SK-N-SH treated with all-trans-retinoic acid at 6 μM for 48 hours (cell line): ENCODE results near the gene SFMBT2.
"Not testable (repeated sequence)": the region's sequence is repeated elsewhere in the genome, so short reads cannot be mapped to it uniquely, and the experiment has no call there.

Experiments
- ARNTL ChIP-seq: fragments of 450-650 bp; formaldehyde crosslinking; IDR thresholded peaks from 2 replicates; pipeline ENCODE4 v1.5.0; 2020; ENCODE audit warnings: low read depth, mild to moderate bottlenecking, moderate library complexity, borderline replicate concordance
- CSRNP3 ChIP-seq: fragments of 250-450 bp; sonication (Bioruptor Pico); IDR thresholded peaks from 2 replicates; pipeline ENCODE4 v1.5.1; 2021; ENCODE audit warnings: mild to moderate bottlenecking, moderate library complexity
- PATZ1 ChIP-seq: fragments of 250-450 bp; sonication (Bioruptor Pico); IDR thresholded peaks from 2 replicates; pipeline ENCODE4 v1.8.0; 2020; ENCODE audit warnings: mild to moderate bottlenecking, moderate library complexity, borderline replicate concordance
- TOX ChIP-seq: fragments of 250-450 bp; sonication (Bioruptor Pico); IDR thresholded peaks from 2 replicates; pipeline ENCODE4 v1.8.0; 2021; ENCODE audit warnings: mild to moderate bottlenecking, moderate library complexity, borderline replicate concordance
- ZFP3 ChIP-seq: fragments of 250-450 bp; sonication (Bioruptor Pico); IDR thresholded peaks from 2 replicates; pipeline ENCODE4 v1.5.0; 2020; ENCODE audit warnings: mild to moderate bottlenecking, moderate library complexity
- ZFP30 ChIP-seq: fragments of 450-650 bp; formaldehyde crosslinking; IDR thresholded peaks from 2 replicates; pipeline ENCODE4 v1.5.0; 2022; ENCODE audit warnings: mild to moderate bottlenecking, moderate library complexity
- ZNF8 ChIP-seq: fragments of 450-650 bp; formaldehyde crosslinking; IDR thresholded peaks from 2 replicates; pipeline ENCODE4 v1.5.0; 2020; ENCODE audit warnings: mild to moderate bottlenecking, moderate library complexity

- not testable (repeated sequence) for TF ChIP-seq ZFP30; CSRNP3 (CRISPR knock-in tag); ARNTL (CRISPR knock-in tag); ZNF8 (CRISPR knock-in tag); PATZ1; ZFP3 (CRISPR knock-in tag); TOX
Measured at GRCh38 chr10:7311850-7312487, 98.9 kb downstream of the SFMBT2 start.
